Measurements from ENCODE around the gene UBE2K. TPM values are rescaled to one million over a fixed set of nuclear protein-coding genes. Genes with fewer than 3 reads are reported as not detected.

Gene UBE2K
- total RNA-seq, 1 experiment from 2014 or later: 38.9 TPM

DNA sequence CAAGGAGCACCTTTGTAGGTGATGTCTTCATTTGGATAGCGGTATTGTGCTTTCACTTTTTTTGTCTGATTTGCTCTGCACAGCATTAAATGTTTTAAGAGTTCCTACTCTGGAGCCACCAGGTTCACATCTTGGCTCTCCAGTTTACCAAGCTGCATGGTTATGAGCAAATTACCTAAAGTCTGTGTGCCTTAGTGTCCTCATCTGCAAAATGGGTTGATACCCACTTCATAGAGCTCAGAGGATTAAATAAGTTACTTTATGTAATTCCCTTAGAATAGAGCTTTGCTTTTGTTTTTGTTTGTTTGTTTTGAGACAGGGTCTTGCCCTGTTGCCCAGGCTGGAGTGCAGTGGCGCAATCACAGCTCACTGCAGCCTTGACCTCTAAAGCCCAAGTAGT lies 58.2 kb downstream of the UBE2K start:
- Histone ChIP-seq H3F3A (ENCODE audit: low read length, unreplicated experiment) (no peaks in the 10 kb centered on the region), H3K9me3 (ENCODE audit: low read length) (no peaks in the 10 kb centered on the region), H3K79me2 (ENCODE audit: low read length) (no peaks in the 10 kb centered on the region), H3K4me1 (ENCODE audit: insufficient read depth, low read length) (no peaks in the 10 kb centered on the region), H3K9me2 (replicated peaks; ENCODE audit: low read length) (no peaks in the 10 kb centered on the region), H4K20me1 (ENCODE audit: low read length) (no peaks in the 10 kb centered on the region), H2AFZ (ENCODE audit: low read length) (no peak overlapping the region), H3K4me3 (ENCODE audit: low read length) (no peak overlapping the region), H3K9ac (ENCODE audit: low read length) (no peak overlapping the region), H3K27ac (ENCODE audit: low read length) (no peak overlapping the region), H3K36me3 (ENCODE audit: low read depth, low read length) (peaks cover 23% of the 10 kb centered on the region), H3K27me3 (ENCODE audit: low read length) (no peaks in the 10 kb centered on the region), H3K4me2 (ENCODE audit: low read length) (no peak overlapping the region)
- ATAC-seq (no peak), DNase-seq (no peak)
- CTCF ChIA-PET: no interaction called here
- POLR2A ChIA-PET (ENCODE audit: unreplicated experiment): no interaction called here
- no TSS peak for BruUV-seq (replicated peaks)
- intact Hi-C loops (cut with micrococcal nuclease): no loop called here
- TF ChIP-seq EZH2phosphoT487 (IDR thresholded peaks at IDR 0.05; ENCODE audit: borderline replicate concordance, low read length) (no peak), EZH2 (IDR thresholded peaks at IDR 0.05; ENCODE audit: low read length, unreplicated experiment) (no peak)
- TF ChIP-seq, protein P1, sequence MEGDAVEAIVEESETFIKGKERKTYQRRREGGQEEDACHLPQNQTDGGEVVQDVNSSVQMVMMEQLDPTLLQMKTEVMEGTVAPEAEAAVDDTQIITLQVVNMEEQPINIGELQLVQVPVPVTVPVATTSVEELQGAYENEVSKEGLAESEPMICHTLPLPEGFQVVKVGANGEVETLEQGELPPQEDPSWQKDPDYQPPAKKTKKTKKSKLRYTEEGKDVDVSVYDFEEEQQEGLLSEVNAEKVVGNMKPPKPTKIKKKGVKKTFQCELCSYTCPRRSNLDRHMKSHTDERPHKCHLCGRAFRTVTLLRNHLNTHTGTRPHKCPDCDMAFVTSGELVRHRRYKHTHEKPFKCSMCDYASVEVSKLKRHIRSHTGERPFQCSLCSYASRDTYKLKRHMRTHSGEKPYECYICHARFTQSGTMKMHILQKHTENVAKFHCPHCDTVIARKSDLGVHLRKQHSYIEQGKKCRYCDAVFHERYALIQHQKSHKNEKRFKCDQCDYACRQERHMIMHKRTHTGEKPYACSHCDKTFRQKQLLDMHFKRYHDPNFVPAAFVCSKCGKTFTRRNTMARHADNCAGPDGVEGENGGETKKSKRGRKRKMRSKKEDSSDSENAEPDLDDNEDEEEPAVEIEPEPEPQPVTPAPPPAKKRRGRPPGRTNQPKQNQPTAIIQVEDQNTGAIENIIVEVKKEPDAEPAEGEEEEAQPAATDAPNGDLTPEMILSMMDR (conservative IDR thresholded peaks at IDR 0.05; ENCODE audit: low read depth, low read length): no peak

DNA sequence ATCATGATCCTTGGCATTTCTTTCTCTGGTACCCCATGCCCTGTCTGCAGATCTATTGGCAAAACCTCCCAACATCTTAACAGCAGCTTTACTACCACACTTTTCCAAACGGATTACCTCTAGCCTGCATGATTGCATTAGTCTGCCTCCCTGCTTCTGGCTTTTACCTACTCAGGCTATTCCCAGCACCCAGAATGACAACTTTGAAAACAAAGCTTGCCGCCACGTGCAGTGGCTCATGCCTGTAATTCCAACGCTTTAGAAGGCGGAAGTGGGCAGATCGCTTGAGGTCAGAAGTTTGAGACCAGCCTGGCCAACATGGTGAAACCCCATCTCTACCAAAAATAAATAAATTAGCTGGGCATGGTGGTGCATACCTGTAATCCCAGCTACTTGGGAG lies 60.2 kb downstream of the UBE2K start:
- CTCF ChIA-PET: no interaction called here

DNA sequence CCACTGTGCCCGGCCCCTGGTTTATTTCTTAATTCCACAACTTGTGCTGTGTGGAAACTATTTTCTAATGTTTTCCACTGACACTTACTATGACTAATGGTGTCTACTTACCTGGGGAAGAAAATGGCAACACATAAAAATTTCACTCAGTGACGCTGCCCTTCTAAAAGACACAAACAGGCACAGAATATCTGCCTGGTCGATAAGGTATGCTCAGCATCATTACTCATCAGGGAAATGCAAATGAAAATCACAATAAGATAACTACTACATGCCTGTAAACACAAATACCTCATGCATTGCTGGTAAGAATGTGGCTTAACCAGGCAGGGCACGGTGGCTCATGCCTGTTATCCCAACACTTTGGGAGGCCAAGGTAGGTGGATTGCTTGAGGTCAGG lies 61.6 kb downstream of the UBE2K start:
- intact Hi-C loops (cut with micrococcal nuclease): no loop called here
- BruUV-seq (replicated peaks): no TSS peak

More for the DNA sequence above, 60.2 kb downstream of the UBE2K start:
- no peaks in the 10 kb centered on the region for H3F3A ChIP-seq (ENCODE audit: low read length, unreplicated experiment)
- POLR2A ChIA-PET (ENCODE audit: unreplicated experiment): interaction anchor here (0.9 kb wide), 1 partner anchor 112 kb away, joined by 7 read pairs; no protein-coding TSS in a partner anchor
- intact Hi-C loops (cut with micrococcal nuclease): no loop called here
- H3K27ac ChIP-seq (ENCODE audit: low read length): no peak overlapping the region
- H3K4me3 ChIP-seq (ENCODE audit: low read length): no peak overlapping the region
- TF ChIP-seq EZH2 (IDR thresholded peaks at IDR 0.05; ENCODE audit: low read length, unreplicated experiment) (no peak), EZH2phosphoT487 (IDR thresholded peaks at IDR 0.05; ENCODE audit: borderline replicate concordance, low read length) (no peak)
- TF ChIP-seq, protein P1 (conservative IDR thresholded peaks at IDR 0.05; ENCODE audit: low read depth, low read length): no peak
- H4K20me1 ChIP-seq (ENCODE audit: low read length): no peaks in the 10 kb centered on the region
- H3K4me2 ChIP-seq (ENCODE audit: low read length): no peak overlapping the region
- no peak for ATAC-seq
- H3K9ac ChIP-seq (ENCODE audit: low read length): no peak overlapping the region
- peaks cover 23% of the 10 kb centered on the region for H3K36me3 ChIP-seq (ENCODE audit: low read depth, low read length)
- BruUV-seq (replicated peaks): no TSS peak
- H3K27me3 ChIP-seq (ENCODE audit: low read length): no peaks in the 10 kb centered on the region
- H3K4me1 ChIP-seq (ENCODE audit: insufficient read depth, low read length): no peaks in the 10 kb centered on the region
- DNase-seq: no peak
- H3K9me2 ChIP-seq (replicated peaks; ENCODE audit: low read length): no peaks in the 10 kb centered on the region
- H3K79me2 ChIP-seq (ENCODE audit: low read length): no peaks in the 10 kb centered on the region
- no peaks in the 10 kb centered on the region for H3K9me3 ChIP-seq (ENCODE audit: low read length)
- H2AFZ ChIP-seq (ENCODE audit: low read length): no peak overlapping the region

More for the DNA sequence above, 61.6 kb downstream of the UBE2K start:
- ATAC-seq (no peak), DNase-seq (no peak)
- H3K4me2 ChIP-seq (ENCODE audit: low read length): no peak overlapping the region
- no peaks in the 10 kb centered on the region for H3K4me1 ChIP-seq (ENCODE audit: insufficient read depth, low read length)
- ChIA-PET CTCF (no interaction called here), POLR2A (ENCODE audit: unreplicated experiment) (no interaction called here)
- H3K36me3 ChIP-seq (ENCODE audit: low read depth, low read length): peaks cover 23% of the 10 kb centered on the region
- no peak overlapping the region for H2AFZ ChIP-seq (ENCODE audit: low read length)
- H3K9me3 ChIP-seq (ENCODE audit: low read length): no peaks in the 10 kb centered on the region
- no peaks in the 10 kb centered on the region for H3K27me3 ChIP-seq (ENCODE audit: low read length)
- H3K27ac ChIP-seq (ENCODE audit: low read length): no peak overlapping the region
- no peak overlapping the region for H3K4me3 ChIP-seq (ENCODE audit: low read length)
- H3K9ac ChIP-seq (ENCODE audit: low read length): no peak overlapping the region
- no peaks in the 10 kb centered on the region for H3K79me2 ChIP-seq (ENCODE audit: low read length)
- H3F3A ChIP-seq (ENCODE audit: low read length, unreplicated experiment): no peaks in the 10 kb centered on the region
- no peak for TF ChIP-seq EZH2phosphoT487 (IDR thresholded peaks at IDR 0.05; ENCODE audit: borderline replicate concordance, low read length)
- no peak for TF ChIP-seq EZH2 (IDR thresholded peaks at IDR 0.05; ENCODE audit: low read length, unreplicated experiment)
- TF ChIP-seq, protein P1 (conservative IDR thresholded peaks at IDR 0.05; ENCODE audit: low read depth, low read length): no peak
- no peaks in the 10 kb centered on the region for H4K20me1 ChIP-seq (ENCODE audit: low read length)
- H3K9me2 ChIP-seq (replicated peaks; ENCODE audit: low read length): no peaks in the 10 kb centered on the region

Data from PC-3 (cell line).